Uterus (tissue), 4 donors: ENCODE results near the gene CADPS2. TPM values are rescaled to one million over a fixed set of nuclear protein-coding genes. Genes with fewer than 3 reads are reported as not detected.
"Not testable (repeated sequence)": the region's sequence is repeated elsewhere in the genome, so short reads cannot be mapped to it uniquely, and the experiment has no call there.

ENCODE experiments used
- DNase-seq, 2 donors: peaks; one replicate each; pipeline ENCODE4 v3.0.0-alpha.2; 2019 to 2020
- H3K27ac ChIP-seq, 2 donors: fragments of 200-600 bp; sonication (generic); 1 replicate in 1 of 2; 2 replicates in 1 of 2; pipeline ENCODE4 v1.5.1; 2016 to 2018
- H3K27me3 ChIP-seq, 2 donors: fragments of 200-600 bp; sonication (generic); one replicate each; pipeline ENCODE4 v1.5.1; 2018 to 2019; ENCODE audit warnings: control low read depth in 1 of 2
- H3K36me3 ChIP-seq, 2 donors: fragments of 200-600 bp; sonication (generic); one replicate each; pipeline ENCODE4 v1.5.1; 2019; ENCODE audit warnings: control low read depth in 1 of 2
- H3K4me1 ChIP-seq, 2 donors: fragments of 200-600 bp; sonication (generic); one replicate each; pipeline ENCODE4 v1.5.1; 2018 to 2019; ENCODE audit warnings: control low read depth in 1 of 2
- H3K4me3 ChIP-seq, 2 donors: fragments of 200-600 bp; sonication (generic); 1 replicate in 1 of 2; 2 replicates in 1 of 2; pipeline ENCODE4 v1.5.1; 2018 to 2019; ENCODE audit warnings: mild to moderate bottlenecking in 1 of 2
- H3K9me3 ChIP-seq, 2 donors: fragments of 200-600 bp; sonication (generic); one replicate each; pipeline ENCODE4 v1.5.1; 2019; ENCODE audit warnings: control low read depth in 1 of 2
- CTCF ChIP-seq, 4 experiments: fragments of 200-600 bp in 2 of 4; fragments of 450-650 bp in 2 of 4; sonication (generic) in 2 of 4; IDR thresholded peaks; one replicate each; pipeline ENCODE4 v1.5.1; 2016 to 2019; ENCODE audit warnings: antibody characterized with exemption in 4 of 4, mild to moderate bottlenecking in 2 of 4, moderate library complexity in 1 of 4
- POLR2A ChIP-seq, 2 donors: fragments of 450-650 bp; IDR thresholded peaks; one replicate each; pipeline ENCODE4 v1.6.1; 2016; ENCODE audit warnings: antibody characterized with exemption in 2 of 2, mild to moderate bottlenecking in 1 of 2, moderate library complexity in 1 of 2
- intact Hi-C: fragments of 100-400 bp; cut with DNase I; formaldehyde crosslinking; loops from one replicate; pipeline ENCODE4 v1.15.1; 2023; ENCODE audit warnings: low total_unique reads
- total RNA-seq, 4 donors: library from RNA; depleted of rRNA in 3 of 4; stranded (reverse); fragments of >200 nt in 3 of 4; gene quantifications; one replicate each; pipeline versions ENCODE4 v1.1.0 to v1.2.4, GENCODE V29; 2014 to 2023
- donor health status: DM: yes; HTN: yes; CAD: no.

CADPS2 gene
- total RNA-seq, 4 donors from 2014 or later: 11.5 to 119 (median 36.8) TPM

DNA sequence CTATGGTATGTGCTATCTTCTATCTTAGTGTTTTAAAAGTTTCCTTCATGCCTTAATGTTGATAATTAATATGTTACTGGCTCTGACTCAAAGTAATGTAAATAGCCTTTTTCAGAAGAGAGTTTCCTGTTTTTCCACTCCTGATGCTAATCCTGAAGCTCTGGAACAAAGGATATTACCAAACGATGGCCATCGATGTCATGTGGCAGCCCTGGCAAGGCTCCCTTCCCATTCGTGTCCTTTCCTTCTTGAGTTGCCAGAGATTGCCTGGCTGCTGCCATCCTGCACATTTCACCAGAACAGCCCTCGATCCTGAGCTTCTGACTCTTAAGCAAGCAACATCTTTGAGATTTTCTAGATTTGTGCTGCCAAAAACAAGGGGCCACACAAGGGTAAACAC, 233.4 kb downstream of the CADPS2 start:
- H3K4me3 ChIP-seq: no peak overlapping the region
- H3K27me3 ChIP-seq: no peaks in the 10 kb centered on the region
- H3K4me1 ChIP-seq: no peaks in the 10 kb centered on the region
- no peaks in the 10 kb centered on the region for H3K36me3 ChIP-seq
- no peak overlapping the region for H3K27ac ChIP-seq
- H3K9me3 ChIP-seq: no peaks in the 10 kb centered on the region
- TF ChIP-seq CTCF (IDR thresholded peaks at IDR 0.05) (no peak), POLR2A (IDR thresholded peaks at IDR 0.05) (no peak)
- intact Hi-C loops: no loop called here
- no peak for DNase-seq

GRCh38 chr7:122651451-122651850, 234.8 kb downstream of the CADPS2 start:
- Histone ChIP-seq H3K9me3 (no peaks in the 10 kb centered on the region), H3K4me1 (no peaks in the 10 kb centered on the region), H3K27ac (no peak overlapping the region), H3K4me3 (no peak overlapping the region), H3K36me3 (no peaks in the 10 kb centered on the region), H3K27me3 (no peaks in the 10 kb centered on the region)
- intact Hi-C loops: no loop called here
- TF ChIP-seq POLR2A (IDR thresholded peaks at IDR 0.05) (no peak), CTCF (IDR thresholded peaks at IDR 0.05) (no peak)
- no peak for DNase-seq

GRCh38 chr7:122643250-122643649, 243.0 kb downstream of the CADPS2 start:
- Histone ChIP-seq H3K27me3 (no peaks in the 10 kb centered on the region), H3K27ac (no peak overlapping the region), H3K4me3 (no peak overlapping the region), H3K9me3 (no peaks in the 10 kb centered on the region), H3K36me3 (no peaks in the 10 kb centered on the region), H3K4me1 (no peaks in the 10 kb centered on the region)
- TF ChIP-seq CTCF (IDR thresholded peaks at IDR 0.05) (no peak), POLR2A (IDR thresholded peaks at IDR 0.05) (no peak)
- no peak for DNase-seq
- intact Hi-C loops: no loop called here

DNA sequence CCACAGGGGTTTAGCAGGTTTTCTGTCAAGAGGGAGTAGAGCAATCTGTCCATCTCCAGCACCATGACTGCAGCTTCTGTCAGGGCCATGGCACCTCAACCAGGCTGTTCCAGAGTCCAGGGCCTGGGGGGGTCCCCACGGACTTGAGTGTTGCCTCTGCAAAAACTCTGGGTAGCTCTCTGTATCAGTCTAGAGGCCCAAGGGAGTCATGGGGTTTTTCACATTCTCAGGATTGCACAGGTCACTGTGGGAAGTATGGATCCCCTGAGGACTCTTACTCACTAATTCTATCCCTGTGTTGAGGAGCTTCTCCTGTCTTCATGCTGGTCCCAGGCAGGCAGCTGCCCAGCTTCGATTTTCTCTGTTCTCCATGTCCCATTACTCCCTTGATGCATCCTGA, 247.8 kb downstream of the CADPS2 start:
- intact Hi-C loops: no loop called here
- no peak overlapping the region for H3K27ac ChIP-seq
- no peaks in the 10 kb centered on the region for H3K9me3 ChIP-seq
- H3K27me3 ChIP-seq: no peaks in the 10 kb centered on the region
- DNase-seq: no peak
- H3K4me1 ChIP-seq: no peaks in the 10 kb centered on the region
- no peak overlapping the region for H3K4me3 ChIP-seq
- H3K36me3 ChIP-seq: no peaks in the 10 kb centered on the region
- TF ChIP-seq CTCF (IDR thresholded peaks at IDR 0.05) (no peak), POLR2A (IDR thresholded peaks at IDR 0.05) (no peak)

DNA sequence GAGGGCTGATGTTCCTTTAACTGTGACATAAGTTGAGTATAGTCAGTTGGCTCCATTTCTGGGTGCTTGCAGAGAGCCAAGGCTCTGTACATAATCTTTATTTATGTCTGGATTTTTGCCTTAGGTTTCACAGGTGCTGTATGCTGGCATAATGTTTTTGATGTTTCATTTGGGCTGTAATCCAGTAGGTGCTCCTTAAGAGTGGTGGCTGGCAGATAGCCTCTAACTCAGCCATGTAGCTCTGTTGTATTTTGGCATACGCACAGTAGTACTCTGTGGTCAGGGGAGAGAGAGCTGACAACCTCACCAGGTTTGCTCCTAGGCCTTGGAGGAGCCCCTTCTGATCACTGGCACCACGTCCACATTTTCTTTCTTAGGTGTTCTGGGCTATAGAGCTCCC, 248.5 kb downstream of the CADPS2 start:
- intact Hi-C loops: no loop called here
- H3K27me3 ChIP-seq: no peaks in the 10 kb centered on the region

GRCh38 chr7:122635481-122635880, 250.8 kb downstream of the CADPS2 start:
- intact Hi-C loops, DNase-seq, H3K36me3 ChIP-seq, H3K4me1 ChIP-seq, H3K27ac ChIP-seq, H3K9me3 ChIP-seq, H3K4me3 ChIP-seq, H3K27me3 ChIP-seq: not testable (repeated sequence)

More for the DNA sequence above, 248.5 kb downstream of the CADPS2 start:
- no peak overlapping the region for H3K4me3 ChIP-seq
- H3K27ac ChIP-seq: no peak overlapping the region
- no peak for DNase-seq
- H3K9me3 ChIP-seq: no peaks in the 10 kb centered on the region
- no peaks in the 10 kb centered on the region for H3K4me1 ChIP-seq
- H3K36me3 ChIP-seq: no peaks in the 10 kb centered on the region
- TF ChIP-seq CTCF (IDR thresholded peaks at IDR 0.05) (no peak), POLR2A (IDR thresholded peaks at IDR 0.05) (no peak)
